Astrocyte of the spinal cord (primary cell): ENCODE measurements around the gene ACOX3.
A peak's percentile ranks its signal among the peaks of the same experiment; 100 is the strongest.

Experiments used
- DNase-seq: peaks from one replicate; pipeline ENCODE4 v3.0.0; 2011; ENCODE audit warnings: low read depth, low spot score
- H3K4me3 ChIP-seq: 2 replicates; pipeline ENCODE4 v1.5.1; 2011; ENCODE audit warnings: low read depth, mild to moderate bottlenecking, low read length, moderate library complexity
- in situ Hi-C: cut with HindIII; loops from 2 replicates; pipeline ENCODE4 v1.10.0; 2017; ENCODE audit warnings: low sequenced_read_pairs
- TF ChIP-seq, protein P1 (sequence below): IDR thresholded peaks from 2 replicates; pipeline ENCODE4 v1.5.1; 2012; ENCODE audit warnings: low read depth, mild to moderate bottlenecking, low read length, inconsistent platforms

ACOX3 gene

DNA sequence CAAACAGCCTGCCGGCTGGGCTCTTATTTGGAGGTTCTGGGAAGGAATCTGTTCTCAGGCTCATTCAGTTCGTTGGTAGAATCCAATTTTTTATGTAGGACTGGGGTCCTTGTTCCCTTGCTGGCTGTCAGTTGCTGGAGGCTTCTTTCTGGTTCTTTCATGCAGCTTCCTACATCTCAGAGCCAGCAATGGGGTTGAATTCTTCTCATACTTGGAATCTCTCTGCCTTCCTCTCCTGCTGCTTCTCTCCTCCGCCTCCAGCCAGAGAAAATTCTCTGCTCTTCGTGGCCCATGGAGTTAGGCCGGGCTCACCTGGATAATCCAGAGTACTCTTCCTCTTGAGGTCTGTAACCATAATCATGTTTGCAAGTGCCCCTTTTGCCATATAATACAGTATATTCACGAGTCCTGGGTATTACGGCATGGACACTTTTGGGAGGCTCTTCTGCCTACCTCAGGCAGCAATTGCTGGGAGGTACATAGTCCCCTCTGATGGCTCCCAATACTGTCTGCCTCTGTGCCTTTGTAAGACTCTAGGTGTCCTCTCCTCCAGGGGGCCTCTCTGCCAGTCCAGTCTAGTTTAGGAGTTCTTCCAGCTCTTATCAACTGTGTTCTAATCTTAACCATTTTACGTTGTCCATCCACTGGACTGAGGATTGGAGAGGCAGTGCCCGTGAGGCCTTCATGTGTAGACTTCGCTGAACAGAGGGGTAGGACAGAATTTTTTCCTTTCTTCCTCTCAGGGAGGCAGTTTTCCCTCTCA lies 2.3 kb upstream of the ACOX3 start:
- DNase-seq: no peak
- in situ Hi-C loops: no loop called here

DNA sequence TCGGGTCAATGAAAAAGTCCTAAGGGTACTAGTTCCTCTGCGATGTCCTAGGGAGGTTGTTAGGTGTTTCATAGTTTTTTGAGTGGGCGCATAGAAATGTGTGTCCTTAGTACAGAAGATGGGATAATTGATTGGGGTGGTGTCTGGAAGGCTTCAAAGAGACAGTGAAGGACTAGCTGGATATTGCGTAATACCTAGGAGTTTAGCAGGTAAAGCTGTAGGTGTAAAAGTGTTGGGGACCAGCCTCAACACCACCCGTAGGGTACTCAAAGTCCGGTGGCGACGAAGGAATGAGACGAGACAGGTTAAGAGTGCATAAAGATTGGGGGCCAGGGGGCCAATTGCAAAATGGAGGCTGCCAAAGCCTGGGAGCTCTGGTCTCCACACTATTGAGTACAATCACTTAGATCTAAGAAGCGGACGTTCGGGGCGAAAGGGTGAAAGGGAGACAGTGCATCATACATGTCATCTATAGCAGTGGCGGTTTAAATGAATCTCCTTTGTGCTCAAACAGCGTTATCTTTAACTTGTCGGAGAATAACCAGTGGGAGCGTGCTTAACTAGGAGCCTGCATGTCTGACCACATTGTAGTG lies 1.1 kb upstream of the ACOX3 start:
- peak overlapping the region; percentile 95 for H3K4me3 ChIP-seq
- no peak for DNase-seq
- TF ChIP-seq, protein P1, sequence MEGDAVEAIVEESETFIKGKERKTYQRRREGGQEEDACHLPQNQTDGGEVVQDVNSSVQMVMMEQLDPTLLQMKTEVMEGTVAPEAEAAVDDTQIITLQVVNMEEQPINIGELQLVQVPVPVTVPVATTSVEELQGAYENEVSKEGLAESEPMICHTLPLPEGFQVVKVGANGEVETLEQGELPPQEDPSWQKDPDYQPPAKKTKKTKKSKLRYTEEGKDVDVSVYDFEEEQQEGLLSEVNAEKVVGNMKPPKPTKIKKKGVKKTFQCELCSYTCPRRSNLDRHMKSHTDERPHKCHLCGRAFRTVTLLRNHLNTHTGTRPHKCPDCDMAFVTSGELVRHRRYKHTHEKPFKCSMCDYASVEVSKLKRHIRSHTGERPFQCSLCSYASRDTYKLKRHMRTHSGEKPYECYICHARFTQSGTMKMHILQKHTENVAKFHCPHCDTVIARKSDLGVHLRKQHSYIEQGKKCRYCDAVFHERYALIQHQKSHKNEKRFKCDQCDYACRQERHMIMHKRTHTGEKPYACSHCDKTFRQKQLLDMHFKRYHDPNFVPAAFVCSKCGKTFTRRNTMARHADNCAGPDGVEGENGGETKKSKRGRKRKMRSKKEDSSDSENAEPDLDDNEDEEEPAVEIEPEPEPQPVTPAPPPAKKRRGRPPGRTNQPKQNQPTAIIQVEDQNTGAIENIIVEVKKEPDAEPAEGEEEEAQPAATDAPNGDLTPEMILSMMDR: no peak
- in situ Hi-C loops: no loop called here

More for the DNA sequence above, 2.3 kb upstream of the ACOX3 start:
- H3K4me3 ChIP-seq: no peak overlapping the region
- TF ChIP-seq, protein P1: no peak

DNA sequence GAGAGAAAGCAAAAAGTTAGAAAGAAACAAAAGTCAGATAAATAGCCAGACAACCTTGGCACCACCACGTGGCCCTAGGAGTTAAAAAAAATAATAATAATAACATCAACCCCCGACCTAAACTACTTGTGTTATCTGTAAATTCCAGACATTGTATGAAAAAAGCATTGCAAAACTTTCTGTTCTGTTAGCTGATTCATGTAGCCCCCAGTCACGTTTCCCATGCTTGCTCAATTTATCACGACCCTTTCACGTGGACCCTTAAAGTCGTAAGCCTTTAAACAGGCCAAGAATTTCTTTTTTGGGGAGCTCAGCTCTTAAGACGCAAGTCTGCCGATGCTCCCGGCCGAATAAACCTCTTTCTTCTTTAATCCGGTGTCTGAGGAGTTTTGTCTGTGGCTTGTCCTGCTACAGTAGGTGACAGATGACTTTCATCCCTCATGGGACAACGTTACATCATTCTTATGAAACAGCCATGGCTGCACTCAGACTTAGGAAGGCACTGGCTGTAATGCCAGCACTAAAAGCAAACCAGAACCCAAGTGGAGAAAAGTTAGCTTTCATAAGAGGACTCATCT lies 520 bp downstream of the ACOX3 start:
- TF ChIP-seq, protein P1: no peak
- no peak for DNase-seq
- peak overlapping the region; percentile 95 for H3K4me3 ChIP-seq
- in situ Hi-C loops: no loop called here

DNA sequence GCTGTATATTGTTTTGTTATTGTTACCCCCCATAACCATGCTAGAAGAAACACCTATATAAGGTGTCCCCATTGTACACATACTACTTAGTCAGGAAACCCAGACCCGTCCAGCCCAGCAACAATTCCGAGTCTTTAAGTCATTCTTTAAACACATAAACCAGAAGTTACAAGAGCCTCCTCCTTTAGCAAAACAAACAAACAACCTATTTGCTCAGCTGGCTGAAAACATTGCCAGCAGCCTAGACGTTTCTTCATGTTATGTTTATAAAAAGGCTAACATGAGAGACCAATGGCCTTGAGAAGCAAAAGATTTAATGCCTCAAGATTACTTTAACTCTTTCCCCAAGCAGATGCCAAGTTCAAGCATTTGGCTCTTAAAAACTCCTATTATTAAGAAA lies 1.4 kb downstream of the ACOX3 start:
- no peak overlapping the region for H3K4me3 ChIP-seq
- in situ Hi-C loops: no loop called here
- TF ChIP-seq, protein P1: no peak
- no peak for DNase-seq

DNA sequence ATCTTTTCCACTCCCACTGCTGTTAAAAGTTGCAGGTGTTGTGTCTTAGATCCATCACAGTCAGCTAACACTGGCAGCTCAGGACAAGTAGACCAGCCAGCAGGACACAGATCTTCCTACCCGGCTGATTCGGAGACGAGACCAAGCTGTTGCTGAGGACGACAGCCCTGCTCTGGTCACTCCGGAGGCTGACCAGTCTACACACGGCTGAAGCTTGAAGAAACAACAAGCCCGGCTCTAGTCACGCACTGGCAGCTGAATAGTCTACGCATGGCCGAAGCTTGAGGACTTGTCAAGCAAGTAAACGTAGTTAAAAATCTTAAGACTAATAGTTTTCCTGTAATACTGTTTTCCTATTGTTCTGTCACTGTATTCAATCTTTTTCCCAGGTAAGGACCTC lies 1.8 kb downstream of the ACOX3 start:
- no peak for DNase-seq
- no peak overlapping the region for H3K4me3 ChIP-seq
- in situ Hi-C loops: no loop called here

DNA sequence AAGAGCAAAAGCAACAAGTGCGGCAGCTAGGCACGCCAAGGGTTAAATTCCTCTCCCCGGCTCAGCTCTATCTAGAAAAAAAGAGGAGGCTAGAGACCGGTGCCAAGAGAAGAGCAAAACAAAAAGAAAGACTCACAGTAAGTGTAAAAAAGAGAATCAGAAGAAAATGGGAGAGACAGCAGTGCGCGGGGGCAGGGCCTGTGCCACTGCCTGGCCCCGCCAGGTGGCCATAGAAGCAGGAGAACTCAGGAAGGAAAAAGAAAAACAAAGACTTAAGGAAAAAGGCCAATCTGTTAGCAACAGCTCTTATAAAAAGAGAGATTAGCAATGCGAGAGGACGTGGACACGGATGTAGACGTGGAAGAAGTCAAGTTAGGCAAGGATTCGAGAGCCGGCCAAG lies 3.2 kb downstream of the ACOX3 start:
- H3K4me3 ChIP-seq: no peak overlapping the region
- peak; percentile 9 for DNase-seq
- TF ChIP-seq, protein P1: no peak
- in situ Hi-C loops: no loop called here

More for the DNA sequence above, 1.8 kb downstream of the ACOX3 start:
- TF ChIP-seq, protein P1: no peak
